Measurements from ENCODE around the gene SPRY2.
A peak's percentile ranks its signal among the peaks of the same experiment; 100 is the strongest.

The SPRY2 gene

GRCh38 chr13:80339912-80340650 is 845 bp downstream of the SPRY2 start:
- Mint-ChIP-seq H3K9me3 (no peaks in the 10 kb centered on the region), H3K4me3 (no peak overlapping the region), H3K27me3 (peaks cover 36% of the 10 kb centered on the region), H3K4me1 (ENCODE audit: low read depth) (peaks cover 21% of the 10 kb centered on the region), H3K36me3 (ENCODE audit: low read depth) (no peaks in the 10 kb centered on the region), H3K27ac (no peak overlapping the region)
- DNase-seq, result peak; percentile 45

GRCh38 chr13:80339563-80339911 is 1.4 kb downstream of the SPRY2 start:
- Mint-ChIP-seq H3K27ac (no peak overlapping the region), H3K36me3 (ENCODE audit: low read depth) (no peaks in the 10 kb centered on the region), H3K4me1 (ENCODE audit: low read depth) (peaks cover 21% of the 10 kb centered on the region), H3K4me3 (no peak overlapping the region), H3K9me3 (no peaks in the 10 kb centered on the region), H3K27me3 (peaks cover 31% of the 10 kb centered on the region)
- DNase-seq, result no peak

DNA sequence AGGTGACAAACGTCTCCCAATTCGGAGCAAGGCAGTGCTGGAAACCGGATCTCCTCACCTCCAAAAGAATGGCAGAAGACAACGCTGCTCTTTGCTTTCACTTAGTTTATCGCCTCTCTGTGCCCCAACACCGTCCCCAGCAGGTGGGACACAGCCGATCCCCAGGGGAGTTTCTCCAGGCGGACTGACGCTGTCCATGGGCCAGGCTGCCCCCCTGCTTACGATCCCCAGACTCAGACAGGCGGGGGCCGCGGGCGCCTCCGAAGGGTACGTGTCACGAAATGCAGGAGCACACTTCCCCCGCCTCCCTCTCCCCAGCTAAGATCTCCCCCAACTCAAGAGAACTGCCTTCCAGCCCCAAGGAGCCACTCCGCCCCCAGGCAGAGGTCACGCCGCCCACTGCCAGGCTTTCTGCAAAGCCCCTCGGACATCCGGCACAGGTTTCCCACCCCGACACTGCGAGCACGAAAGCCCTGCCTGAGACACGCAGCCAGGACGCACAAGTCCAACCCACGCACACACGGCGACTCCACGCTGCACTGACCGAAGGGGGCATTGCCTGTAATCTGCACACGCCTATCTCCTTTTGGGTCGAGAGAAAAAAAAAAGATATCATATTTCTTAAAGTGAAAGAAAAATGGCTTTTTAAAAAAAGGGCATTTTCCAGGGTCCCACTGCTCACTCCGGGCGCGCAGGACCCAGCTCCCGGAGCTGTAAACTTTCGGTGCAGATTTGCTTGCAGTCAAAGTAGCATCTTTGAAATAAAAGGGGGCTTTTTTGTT is 2.0 kb downstream of the SPRY2 start:
- peaks cover 21% of the 10 kb centered on the region for H3K4me1 Mint-ChIP-seq (ENCODE audit: low read depth)
- peak; percentile 39 for DNase-seq
- H3K9me3 Mint-ChIP-seq, result no peaks in the 10 kb centered on the region

GRCh38 chr13:80337288-80338081 is 3.4 kb downstream of the SPRY2 start:
- H3K27ac Mint-ChIP-seq, result no peak overlapping the region
- peaks cover 16% of the 10 kb centered on the region for H3K27me3 Mint-ChIP-seq
- peaks cover 12% of the 10 kb centered on the region for H3K4me1 Mint-ChIP-seq (ENCODE audit: low read depth)
- no peak for DNase-seq
- no peaks in the 10 kb centered on the region for H3K9me3 Mint-ChIP-seq
- H3K4me3 Mint-ChIP-seq, result no peak overlapping the region
- H3K36me3 Mint-ChIP-seq (ENCODE audit: low read depth), result no peaks in the 10 kb centered on the region

More for the DNA sequence above, 2.0 kb downstream of the SPRY2 start:
- peaks cover 25% of the 10 kb centered on the region for H3K27me3 Mint-ChIP-seq
- H3K27ac Mint-ChIP-seq, result no peak overlapping the region
- no peak overlapping the region for H3K4me3 Mint-ChIP-seq
- H3K36me3 Mint-ChIP-seq (ENCODE audit: low read depth), result no peaks in the 10 kb centered on the region

DNA sequence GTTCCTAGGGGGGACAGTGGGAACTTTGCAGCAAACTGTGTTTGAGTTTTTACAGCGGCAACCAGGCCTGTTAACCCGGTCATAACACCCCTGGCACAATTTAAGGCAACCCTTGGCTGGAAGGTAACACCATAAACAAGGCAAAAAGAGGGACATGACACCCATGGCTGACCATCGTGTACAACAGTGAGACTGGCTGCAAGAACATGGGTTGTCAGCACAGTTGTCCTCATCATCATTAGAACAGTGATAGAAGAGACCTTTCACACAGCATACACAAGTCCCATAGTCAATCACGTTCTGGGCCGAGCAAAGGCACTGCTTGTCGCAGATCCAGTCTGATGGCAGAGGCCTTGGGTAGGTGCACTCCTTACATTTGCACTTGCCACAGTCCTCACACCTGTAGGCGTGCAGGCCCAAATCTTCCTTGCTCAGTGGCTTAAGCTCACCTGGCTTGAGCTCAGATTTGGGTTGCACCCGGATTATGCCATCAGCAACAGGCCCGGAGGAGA is 4.1 kb downstream of the SPRY2 start:
- DNase-seq, result no peak
- Mint-ChIP-seq H3K9me3 (no peaks in the 10 kb centered on the region), H3K27me3 (peaks cover 9% of the 10 kb centered on the region), H3K4me3 (no peak overlapping the region), H3K36me3 (ENCODE audit: low read depth) (no peaks in the 10 kb centered on the region), H3K27ac (no peak overlapping the region), H3K4me1 (ENCODE audit: low read depth) (peaks cover 7% of the 10 kb centered on the region)

DNA sequence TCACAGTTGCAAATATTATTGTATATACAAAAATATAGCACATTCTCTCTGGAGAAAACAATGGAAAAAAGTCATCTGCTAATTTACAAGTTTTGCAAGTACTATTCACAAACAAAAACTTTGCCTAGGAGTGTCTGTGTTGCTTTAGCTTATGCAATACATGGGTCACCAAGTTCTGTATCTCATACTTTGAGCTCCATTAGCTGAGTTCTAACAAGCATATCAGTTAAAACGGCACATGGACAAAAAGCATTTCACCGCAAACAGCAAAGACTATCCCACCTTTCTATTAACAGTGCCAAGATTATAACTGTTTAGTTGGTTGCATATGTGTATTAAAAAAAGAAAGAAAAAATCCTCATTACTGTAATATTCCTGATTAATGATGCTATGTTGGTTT is 4.6 kb downstream of the SPRY2 start:
- H3K27me3 Mint-ChIP-seq, result peaks cover 5% of the 10 kb centered on the region
- no peak overlapping the region for H3K4me3 Mint-ChIP-seq
- peaks cover 5% of the 10 kb centered on the region for H3K4me1 Mint-ChIP-seq (ENCODE audit: low read depth)
- H3K27ac Mint-ChIP-seq, result no peak overlapping the region
- no peaks in the 10 kb centered on the region for H3K9me3 Mint-ChIP-seq
- DNase-seq, result no peak
- H3K36me3 Mint-ChIP-seq (ENCODE audit: low read depth), result no peaks in the 10 kb centered on the region

DNA sequence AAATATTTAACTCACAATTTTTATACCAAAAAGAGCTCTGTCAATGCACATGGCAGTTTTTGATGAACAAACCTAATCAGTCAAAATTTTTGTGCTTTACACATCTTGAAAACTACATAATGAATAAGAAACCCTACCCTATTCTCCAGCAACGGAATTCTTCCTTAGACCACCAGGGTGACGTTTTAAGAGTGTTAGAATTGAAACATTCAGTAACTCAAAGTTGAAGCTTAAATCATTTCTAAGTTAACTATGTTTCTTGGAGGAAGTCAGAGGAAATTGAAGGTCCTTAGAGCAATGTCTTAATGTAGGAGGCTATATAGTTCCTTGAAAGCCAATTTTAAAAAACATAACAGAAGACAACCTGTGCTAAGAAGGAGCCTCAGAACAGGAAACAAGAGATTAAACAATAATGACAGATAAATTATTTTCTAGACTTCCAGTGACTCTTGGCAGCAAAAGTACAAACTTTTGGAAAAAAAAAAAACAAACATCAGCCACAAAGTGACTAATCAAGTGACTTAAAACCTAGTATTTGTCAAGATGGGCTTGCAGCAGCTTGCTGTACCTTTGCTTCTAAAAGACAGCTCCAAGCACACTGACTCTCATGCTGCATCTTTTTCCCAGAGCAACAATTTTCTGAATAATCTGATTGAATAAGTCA is 6.2 kb downstream of the SPRY2 start:
- Mint-ChIP-seq H3K9me3 (no peaks in the 10 kb centered on the region), H3K27me3 (no peaks in the 10 kb centered on the region), H3K4me3 (no peak overlapping the region), H3K27ac (no peak overlapping the region), H3K4me1 (ENCODE audit: low read depth) (no peaks in the 10 kb centered on the region), H3K36me3 (ENCODE audit: low read depth) (no peaks in the 10 kb centered on the region)
- no peak for DNase-seq

DNA sequence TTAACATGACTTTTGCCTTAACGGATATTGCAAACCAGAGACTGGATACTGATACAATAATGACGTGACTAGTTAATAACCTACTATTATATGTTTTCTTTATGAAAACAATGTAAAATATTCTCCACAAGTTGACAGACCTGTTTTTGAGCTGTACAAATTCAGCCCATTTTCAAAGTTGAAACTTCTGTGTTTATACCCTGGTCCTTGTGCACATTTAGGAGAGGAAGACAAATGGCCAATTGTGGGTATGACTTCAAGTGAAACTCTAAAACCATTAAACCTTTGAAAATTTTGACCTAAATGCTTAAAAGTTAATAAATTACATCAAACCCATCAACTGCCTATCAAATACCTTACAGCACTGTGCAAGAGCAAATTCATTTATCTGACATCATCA is 8.9 kb downstream of the SPRY2 start:
- Mint-ChIP-seq H3K36me3 (ENCODE audit: low read depth) (no peaks in the 10 kb centered on the region), H3K27ac (no peak overlapping the region), H3K9me3 (no peaks in the 10 kb centered on the region), H3K4me1 (ENCODE audit: low read depth) (no peaks in the 10 kb centered on the region), H3K27me3 (no peaks in the 10 kb centered on the region), H3K4me3 (no peak overlapping the region)
- DNase-seq, result no peak

- Mint-ChIP-seq H3K27me3 (no peaks in the 10 kb centered on the region), H3K9me3 (no peaks in the 10 kb centered on the region), H3K4me1 (ENCODE audit: low read depth) (no peaks in the 10 kb centered on the region), H3K27ac (no peak overlapping the region), H3K4me3 (no peak overlapping the region), H3K36me3 (ENCODE audit: low read depth) (no peaks in the 10 kb centered on the region)
- no peak for DNase-seq
These were observed 11.7 kb downstream of the SPRY2 start for GRCh38 chr13:80329250-80329649.

GRCh38 chr13:80319004-80319403 is 21.9 kb downstream of the SPRY2 start:
- H3K4me3 Mint-ChIP-seq, result no peak overlapping the region
- H3K27me3 Mint-ChIP-seq, result no peaks in the 10 kb centered on the region
- no peaks in the 10 kb centered on the region for H3K36me3 Mint-ChIP-seq (ENCODE audit: low read depth)
- peaks cover 6% of the 10 kb centered on the region for H3K9me3 Mint-ChIP-seq
- H3K27ac Mint-ChIP-seq, result no peak overlapping the region
- no peaks in the 10 kb centered on the region for H3K4me1 Mint-ChIP-seq (ENCODE audit: low read depth)
- no peak for DNase-seq

DNA sequence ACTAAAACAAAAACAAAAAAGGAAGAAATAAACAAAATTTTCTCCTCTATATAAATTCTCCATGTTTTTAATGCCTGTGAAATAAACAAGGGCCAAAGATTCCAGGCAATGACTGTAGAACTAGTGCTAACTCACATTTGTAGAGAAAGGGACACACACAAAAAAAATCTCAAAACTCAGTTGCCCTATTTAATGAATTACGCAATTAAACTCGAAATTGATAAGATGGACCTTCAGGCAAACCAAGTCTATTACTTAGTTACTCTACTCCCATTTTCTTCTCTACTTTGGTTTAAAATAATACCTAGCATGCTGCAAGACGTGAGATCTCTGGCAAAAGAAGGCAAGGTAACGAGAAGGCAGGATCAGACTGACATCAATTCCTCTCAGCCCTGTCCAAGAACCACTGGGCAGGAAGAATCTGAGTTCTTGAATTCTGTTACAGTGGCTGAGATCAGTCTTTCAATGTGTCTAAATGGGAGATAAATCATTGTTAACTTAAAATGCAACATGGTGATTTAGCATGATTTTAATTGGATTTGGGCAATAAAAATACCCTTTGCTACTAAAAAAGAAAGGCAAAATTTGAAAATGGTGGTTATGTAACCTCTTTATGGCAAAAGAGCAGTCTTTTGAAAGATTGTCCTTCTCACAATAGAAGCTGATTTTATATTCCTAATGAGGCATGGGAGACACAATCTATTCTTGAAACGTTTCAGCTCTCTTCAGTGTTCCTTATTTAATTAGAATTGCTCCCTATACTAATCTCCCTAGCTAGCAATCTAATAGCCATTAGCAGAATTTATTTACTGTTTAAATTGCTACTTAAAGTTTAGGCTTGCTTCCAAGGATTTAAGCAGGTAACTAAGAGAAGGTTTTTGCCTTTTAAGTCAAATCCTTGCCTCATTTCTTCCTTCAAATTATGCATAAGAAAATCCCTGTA is 25.9 kb downstream of the SPRY2 start:
- Mint-ChIP-seq H3K4me3 (no peak overlapping the region), H3K4me1 (ENCODE audit: low read depth) (no peaks in the 10 kb centered on the region), H3K9me3 (peaks cover 3% of the 10 kb centered on the region), H3K27me3 (no peaks in the 10 kb centered on the region), H3K36me3 (ENCODE audit: low read depth) (no peaks in the 10 kb centered on the region), H3K27ac (no peak overlapping the region)
- no peak for DNase-seq

- Mint-ChIP-seq H3K9me3 (no peaks in the 10 kb centered on the region), H3K4me1 (ENCODE audit: low read depth) (no peaks in the 10 kb centered on the region), H3K27me3 (no peaks in the 10 kb centered on the region), H3K4me3 (no peak overlapping the region), H3K27ac (no peak overlapping the region), H3K36me3 (ENCODE audit: low read depth) (no peaks in the 10 kb centered on the region)
- DNase-seq, result no peak
These were observed 27.2 kb downstream of the SPRY2 start for GRCh38 chr13:80313668-80314256.

- H3K27me3 Mint-ChIP-seq, result no peaks in the 10 kb centered on the region
- H3K4me3 Mint-ChIP-seq, result no peak overlapping the region
- H3K36me3 Mint-ChIP-seq (ENCODE audit: low read depth), result no peaks in the 10 kb centered on the region
- no peaks in the 10 kb centered on the region for H3K4me1 Mint-ChIP-seq (ENCODE audit: low read depth)
- no peaks in the 10 kb centered on the region for H3K9me3 Mint-ChIP-seq
- DNase-seq, result no peak
- H3K27ac Mint-ChIP-seq, result no peak overlapping the region
These were observed 28.0 kb downstream of the SPRY2 start for GRCh38 chr13:80312967-80313366.

Measured in activated T-cell treated with anti-CD3 and anti-CD28 coated beads, Interleukin-2, amount 50 U/mL, for 24 hours (primary cell).